Non-pigmented ciliary epithelial cell (primary cell): ENCODE results near the gene TRIM25.

Source experiments
- DNase-seq: peaks from one replicate; pipeline ENCODE4 v3.0.0-alpha.2; 2010; ENCODE audit warnings: low read depth

TRIM25 gene

DNA sequence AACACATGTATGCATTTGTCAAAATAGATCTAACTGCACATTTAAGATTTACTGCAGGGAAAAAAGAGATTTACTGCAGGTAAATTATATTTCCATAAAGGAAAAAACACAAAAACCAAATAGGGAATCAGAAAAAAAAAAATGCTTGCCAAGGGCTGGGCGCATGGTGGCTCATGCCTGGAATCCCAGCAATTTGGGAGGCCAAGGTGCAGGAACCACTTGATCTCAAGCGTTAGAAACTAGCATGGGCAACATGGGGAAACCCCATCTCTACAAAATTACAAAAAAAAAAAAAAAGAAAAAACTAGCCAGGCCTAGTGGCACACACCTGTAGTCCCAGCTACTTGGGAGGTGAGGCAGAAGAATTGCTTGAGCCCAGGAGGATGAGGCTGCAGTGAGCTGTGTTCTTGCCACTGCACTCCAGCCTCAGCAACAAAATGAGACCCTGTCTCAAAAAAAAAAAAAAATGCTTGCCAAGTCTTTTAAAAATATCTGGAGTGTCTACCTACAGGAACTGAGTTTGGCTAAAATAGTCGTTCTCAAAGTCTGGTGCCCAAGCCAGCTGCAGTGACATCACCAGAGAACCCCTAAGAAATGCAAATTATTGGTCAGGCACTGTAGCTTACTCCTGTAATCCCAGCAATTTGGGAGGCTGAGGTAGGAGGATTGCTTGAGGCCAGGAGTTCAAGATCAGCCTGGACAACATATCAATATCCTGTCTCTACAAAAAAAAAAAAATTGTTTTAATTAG, 17.5 kb downstream of the TRIM25 start:
- DNase-seq: no peak

DNA sequence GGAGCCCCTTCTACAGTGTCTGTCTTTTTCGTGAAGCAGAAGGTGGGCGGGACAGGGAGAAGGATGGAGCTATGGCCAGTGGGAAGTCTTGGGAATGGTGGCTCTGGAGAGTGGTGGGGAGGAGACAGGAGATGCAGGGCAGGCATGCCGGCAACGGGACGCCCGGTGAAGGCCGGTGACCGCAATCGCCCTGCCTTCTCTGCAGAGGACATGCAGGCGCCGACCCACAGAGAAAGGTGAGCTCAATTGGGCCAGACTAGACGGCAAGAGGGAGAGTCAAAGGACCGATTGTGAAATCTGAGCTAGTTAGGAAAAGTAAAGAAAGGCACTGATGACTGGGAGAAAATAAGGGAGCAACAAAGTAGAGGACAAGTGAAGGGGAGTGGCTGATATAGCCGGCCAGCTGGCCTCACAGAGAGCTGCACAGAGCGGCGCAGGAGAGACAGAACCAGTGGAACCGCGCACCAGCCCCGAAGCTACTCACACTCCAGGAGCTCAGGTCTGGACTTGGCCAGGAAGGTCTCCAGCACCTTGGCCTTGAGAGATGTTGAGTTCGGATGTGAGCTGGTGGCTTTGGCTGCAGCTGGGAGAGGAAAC, 18.9 kb downstream of the TRIM25 start:
- DNase-seq: no peak

DNA sequence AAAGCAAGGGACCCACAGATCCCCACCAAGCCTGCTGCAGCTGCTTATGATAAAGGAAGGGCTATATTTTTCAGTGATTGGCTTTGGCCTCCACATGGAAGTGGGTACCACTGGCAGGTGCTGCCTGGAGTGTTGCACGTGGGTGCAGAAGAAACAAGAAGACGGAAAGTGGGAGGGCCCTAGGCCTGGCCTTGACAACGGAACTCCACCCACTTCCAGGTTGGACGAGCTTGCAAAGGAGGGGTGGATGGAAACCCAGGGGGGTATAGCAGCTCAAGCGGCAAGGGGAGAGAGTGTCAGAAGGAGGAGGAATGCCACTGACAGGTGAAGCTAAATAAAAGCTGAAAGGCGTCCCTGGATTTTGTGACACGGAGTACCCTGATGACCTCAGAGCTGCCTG, 20.3 kb downstream of the TRIM25 start:
- no peak for DNase-seq

DNA sequence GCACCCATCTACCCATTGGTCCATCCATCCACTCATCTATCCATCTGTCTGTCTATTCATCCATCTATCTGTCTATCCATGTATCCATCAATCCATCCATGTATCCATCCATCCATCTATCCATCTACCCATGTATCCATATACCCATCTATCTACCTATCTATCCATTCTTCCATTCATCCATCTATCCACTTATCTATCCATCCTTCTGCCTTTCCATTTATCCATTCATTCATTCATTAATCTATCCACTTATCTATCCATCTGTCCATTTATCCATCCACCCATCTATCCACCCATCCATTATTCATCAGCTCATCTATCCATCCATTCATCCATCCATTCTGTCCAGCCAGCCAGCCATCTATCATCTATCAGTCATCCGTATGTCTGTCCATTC, 21.5 kb downstream of the TRIM25 start:
- DNase-seq: no peak

DNA sequence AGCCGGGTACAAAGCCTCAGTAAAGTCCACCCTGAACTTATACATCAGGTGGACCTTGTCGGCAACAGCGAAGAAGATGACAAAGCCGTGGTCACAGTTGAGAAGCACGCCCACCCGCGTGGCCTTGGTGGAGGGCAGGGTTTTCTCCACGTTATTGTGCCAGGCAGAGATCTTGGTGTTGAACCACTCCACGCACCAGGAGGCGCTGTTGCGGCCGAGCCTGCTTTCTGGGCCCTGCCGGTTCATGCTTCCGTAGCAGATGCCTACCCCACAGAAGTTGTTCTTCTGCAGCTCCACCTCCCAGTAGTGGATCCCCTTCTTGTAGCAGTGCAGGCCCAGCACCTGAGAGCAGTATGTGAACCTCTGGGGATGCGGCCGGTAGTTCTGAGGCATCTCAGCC, 22.1 kb downstream of the TRIM25 start:
- DNase-seq: no peak

DNA sequence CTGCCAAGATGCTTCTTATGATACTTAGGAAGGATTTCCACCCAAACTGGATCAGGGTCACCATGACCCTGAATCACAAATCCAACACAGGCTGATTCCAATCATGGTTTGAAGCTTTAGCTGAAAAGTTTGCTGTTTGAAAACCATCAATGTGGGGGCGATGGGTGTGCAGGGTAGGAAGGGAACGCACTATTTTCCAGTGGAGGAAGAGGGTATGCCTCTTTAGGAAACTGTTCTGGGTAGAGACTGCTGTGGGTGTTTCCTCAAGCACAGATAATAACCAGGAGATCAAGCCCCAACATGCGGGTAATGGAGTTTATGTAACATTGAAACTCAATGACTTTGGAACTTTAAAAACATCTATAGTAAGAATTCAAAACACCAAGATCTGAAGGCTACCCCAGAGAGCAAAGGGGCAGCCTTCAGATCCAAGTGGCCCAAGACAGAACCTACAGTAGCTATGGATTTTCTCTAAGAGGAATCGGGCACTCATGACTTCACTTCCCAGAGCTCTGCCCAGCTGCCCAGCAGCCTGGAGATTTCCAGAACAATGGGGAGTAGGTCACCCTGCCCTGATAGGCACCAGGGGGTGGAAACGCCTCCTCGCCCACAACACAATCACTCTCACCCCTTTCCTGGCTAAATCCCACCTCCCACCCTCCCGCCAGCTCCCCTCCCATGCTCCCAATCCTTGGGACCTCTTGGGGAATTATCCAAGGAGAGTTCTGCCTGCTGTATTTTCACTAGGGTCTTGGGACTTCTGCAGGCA, 22.8 kb downstream of the TRIM25 start:
- DNase-seq: no peak

DNA sequence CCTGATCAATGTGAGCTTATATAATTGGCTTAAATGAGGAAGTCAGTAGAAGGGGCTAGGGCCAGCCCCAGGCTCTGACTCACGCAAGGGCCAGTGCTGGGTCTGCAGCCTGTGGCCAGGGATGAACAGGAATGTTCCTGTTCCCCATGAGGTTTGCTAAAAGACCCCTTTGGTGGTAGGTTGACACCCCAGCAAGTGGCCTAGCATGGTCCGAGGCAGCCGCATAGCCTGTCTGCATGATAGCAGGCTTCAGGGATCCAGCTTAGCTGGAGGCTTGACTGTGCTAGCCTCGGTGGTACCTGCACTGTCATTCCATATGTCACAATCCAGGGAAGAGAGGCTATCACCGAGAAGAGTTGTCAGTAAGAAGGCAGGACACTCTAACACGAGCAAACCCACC, 23.5 kb downstream of the TRIM25 start:
- DNase-seq: no peak

DNA sequence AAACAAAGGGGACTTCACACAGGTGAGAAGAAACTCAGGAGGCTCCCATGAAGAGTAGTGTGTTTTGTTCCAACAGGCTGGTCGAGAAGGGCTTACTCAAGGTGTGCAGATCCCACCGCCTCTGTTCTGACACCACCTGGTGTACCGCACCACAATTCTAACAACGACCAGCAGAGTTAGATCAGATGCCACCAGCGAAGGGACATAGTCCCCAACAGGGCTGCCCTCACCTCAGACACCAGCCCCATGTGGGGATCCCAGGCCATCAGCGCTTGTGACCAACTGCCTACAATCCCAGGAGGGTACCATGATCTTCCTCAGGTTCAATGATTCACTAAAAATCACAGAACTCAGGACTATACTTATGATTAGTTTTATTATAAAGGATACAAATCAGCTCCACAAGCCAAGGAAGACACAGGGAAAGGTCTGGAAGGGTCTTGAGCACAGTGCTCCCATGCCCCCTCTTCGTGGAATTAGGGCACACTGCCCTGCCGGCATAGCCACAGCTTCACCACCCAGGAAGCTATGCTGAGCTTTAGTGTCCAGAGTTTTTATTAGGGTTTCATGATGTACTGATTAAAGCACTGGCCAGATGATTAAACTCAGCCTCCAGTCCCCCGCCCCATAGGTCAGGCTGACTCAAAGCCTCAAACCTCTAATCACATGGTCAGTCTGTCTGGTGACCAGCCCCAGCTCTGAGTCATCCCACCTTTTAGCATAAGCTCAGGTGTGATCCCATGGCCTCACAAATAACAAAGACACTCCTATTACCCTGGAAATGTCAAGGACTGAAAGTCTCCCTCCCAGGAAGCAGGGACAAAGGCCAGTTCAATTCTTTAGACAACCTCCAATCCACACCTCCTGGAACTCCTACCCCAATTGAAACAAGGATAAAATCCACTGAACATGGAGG, 26.0 kb downstream of the TRIM25 start:
- no peak for DNase-seq

DNA sequence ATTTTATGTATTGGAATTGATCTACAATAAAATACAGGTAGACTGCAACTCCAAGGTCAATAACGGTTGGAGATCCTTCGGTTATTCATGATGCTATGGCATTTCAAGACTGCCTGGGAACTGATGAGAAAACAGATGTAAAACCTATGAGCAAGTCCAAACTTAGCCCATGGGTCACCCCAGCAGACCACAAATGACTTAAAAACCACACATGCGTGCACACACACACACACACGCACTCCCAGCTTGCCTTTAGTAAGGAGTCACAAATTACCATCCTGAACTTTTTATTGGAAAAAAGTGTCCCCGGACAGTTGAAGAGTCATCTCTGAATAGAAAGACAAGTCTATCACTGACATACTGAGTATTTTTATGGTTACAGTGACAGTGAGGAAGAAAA, 26.7 kb downstream of the TRIM25 start:
- DNase-seq: no peak

DNA sequence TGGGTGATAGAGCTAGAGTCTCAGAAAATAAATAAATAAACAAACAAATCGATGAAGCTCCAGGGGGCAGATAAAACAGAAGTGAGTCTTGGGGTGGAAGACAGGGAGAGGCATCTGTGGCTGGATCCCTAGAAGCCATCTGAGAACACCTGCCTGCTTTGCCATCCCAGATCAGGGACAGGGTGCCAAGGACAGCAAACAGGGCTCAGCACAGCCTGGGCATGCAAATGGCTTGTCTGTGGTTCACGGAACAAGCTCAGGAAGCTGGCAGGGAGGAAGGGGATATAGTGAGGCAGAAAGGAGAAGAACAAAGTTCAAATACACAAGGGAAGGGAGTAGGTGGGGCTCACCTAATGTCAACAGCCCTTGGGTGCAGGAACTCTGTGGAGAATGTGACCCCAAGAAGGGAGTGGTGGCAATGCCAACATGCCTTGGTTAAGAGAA, 27.5 kb downstream of the TRIM25 start:
- no peak for DNase-seq

DNA sequence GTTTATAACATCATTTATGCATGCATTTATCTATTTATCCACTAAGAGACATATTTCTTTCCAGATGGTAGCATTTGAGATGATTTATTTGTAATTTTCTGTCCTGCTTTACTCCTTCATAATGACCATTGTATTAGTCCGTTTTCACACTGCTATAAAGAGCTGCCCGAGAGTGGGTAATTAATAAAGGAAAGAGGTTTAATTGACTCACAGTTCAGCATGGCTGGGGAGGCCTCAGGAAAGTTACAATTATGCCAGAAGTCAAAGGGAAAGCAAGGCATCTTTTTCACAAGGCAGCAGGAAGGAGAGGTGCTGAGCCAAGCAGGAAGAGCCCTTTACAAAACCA, 28.6 kb downstream of the TRIM25 start:
- no peak for DNase-seq

DNA sequence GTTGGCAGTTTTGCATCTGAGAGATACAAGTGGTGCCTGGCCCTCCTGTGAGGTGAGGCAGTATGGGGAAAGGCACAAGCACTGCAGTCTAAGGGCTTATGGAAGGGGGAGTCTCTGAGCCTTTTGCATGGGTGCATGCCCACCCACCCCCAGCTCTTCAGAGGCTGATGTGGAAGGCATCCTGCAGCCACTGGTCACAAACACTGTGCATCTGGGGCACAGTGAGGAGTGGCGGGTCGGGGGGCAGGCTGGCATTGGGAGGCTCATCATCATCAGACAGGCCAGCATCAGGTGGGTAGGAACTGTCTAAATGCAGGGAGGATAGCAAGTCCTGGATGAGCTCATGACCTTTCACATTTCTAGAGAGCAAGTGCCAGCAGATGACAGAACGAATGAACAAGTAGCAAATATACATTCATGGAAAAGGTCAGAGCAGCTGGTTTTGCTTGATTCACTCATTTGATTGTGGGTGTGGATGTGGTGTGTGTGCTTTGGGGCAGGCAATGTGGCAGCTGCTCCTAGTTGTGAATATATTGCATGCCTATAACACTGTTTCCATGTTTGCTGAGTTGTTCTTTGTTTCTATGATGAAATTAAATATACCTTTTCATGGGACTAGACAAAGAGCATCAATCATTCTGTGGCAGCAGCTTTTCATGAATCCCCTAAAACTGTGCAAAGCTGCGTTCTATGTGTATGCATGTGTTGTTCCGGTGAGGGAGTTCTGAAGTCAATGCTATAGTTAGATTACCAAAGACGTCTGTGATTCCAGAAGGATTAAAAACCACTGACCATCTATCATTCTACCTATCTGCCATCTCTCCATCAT, 29.2 kb downstream of the TRIM25 start:
- no peak for DNase-seq

DNA sequence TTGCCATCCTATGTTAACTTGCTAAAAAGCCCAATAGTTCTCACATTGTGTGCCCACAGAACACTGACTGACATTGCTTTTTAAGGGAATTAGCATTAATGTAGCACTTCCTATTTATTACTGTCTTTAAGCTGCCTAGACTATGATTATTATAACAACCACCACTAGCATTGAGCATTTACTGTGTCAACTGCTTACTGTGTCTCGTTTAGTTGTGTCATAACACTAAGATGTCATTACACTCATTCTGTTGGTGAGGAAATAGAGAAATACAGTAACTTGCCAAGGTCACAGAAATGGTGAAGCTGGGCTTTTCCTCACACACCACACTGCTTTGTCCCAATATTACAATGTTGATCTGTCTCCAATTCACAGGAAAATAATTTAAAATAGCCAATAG, 30.2 kb downstream of the TRIM25 start:
- no peak for DNase-seq

DNA sequence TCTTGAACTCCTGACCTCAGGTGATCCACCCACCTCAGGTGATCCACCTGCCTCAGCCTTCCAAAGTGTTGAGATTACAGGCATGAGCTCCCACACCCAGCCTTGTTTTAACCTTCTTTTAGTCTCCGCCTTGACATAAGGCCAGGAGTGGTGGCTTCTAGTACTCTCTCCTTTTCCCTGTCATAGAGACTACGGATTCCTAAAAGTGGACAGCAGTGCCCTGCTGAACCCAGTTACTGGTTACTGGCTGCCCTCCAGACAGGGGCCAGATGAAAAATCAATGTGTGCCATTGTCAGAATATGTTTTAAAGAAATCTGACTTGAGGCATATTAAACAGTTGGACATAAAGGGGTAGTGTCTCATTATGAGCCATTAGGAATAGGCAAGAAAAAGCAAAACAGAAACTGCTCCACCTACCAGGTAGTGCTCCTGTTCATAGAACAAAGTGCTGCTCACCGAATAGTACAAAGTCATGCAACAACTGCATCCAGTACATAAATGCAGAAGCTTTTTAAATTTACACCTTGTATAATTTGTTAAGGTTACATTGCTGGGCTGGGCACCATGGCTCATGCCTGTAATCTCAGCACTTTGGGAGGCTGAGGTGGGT, 32.1 kb downstream of the TRIM25 start:
- DNase-seq: no peak

DNA sequence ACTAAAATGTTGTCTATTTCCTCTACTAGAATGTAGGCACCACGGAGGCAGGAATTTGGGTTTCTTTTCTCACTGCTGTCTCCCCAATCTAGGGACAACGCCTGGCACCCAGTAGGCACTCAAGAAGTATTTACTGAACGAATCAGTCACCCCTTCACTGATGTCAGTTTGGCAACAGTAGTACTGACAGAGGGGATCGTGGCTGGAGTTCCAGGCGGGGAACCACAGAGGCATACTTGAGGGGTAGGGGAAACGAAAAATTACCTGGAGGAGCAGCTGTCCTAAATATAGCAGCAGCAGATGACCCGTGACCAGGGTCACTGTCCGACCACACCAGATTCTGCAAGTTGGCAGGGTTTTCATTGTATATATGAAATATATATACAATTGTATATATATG, 33.3 kb downstream of the TRIM25 start:
- no peak for DNase-seq

DNA sequence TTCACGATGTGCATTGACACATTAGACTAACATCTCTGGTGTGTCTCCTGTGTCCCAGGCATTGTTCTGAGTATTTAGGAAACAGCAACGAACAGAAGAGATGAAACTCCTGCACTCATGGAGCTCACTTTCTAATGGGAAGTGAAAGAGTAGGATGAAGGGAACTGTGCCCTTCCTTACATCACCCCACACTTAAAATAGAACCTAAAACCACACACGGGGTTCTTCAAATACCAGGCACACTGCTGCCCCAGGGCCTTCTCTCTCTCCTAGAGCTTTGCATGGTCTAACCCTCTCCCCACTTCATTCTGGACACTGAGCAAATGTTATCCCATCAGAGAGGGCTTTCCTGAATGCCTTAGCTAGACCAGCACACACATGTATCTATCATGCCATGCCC, 33.7 kb downstream of the TRIM25 start:
- DNase-seq: no peak

DNA sequence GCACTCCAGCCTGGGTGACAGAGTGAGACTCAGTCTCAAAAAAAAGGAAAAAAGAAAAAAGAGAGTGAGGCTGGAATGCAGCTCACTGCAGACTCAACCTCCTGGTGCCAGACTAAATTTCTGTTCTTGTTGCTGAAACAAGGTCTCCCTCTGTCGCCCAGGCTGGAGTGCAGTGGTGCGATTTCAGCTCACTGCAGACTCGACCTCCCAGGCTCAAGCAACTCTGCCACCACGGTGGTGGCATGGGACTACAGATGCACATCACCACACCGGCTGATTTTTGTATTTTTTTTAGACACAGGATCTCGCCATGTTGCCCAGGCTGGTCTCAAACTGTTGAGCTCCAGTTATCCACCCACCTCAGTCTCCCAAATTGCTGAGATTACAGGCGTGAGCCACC, 34.6 kb downstream of the TRIM25 start:
- no peak for DNase-seq

DNA sequence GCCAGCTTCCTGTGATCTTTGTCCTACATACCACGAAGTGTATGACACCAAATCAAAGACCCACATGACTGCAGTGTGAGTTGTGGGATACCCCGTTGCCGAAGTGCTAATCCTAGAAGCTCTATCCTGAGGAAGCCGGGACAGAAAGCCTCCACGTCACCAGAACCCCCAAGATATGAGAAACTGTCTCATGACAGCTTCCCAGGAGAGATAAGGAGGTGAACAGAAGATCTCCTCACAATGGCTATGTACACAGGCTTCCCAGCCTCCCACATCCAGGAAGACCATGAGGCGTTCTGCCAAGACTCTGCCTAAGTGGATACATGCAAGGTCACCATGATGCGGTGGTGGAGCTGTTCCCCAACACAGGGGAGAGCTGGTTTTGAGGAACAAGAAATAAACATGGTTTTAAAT, 37.1 kb downstream of the TRIM25 start:
- no peak for DNase-seq

DNA sequence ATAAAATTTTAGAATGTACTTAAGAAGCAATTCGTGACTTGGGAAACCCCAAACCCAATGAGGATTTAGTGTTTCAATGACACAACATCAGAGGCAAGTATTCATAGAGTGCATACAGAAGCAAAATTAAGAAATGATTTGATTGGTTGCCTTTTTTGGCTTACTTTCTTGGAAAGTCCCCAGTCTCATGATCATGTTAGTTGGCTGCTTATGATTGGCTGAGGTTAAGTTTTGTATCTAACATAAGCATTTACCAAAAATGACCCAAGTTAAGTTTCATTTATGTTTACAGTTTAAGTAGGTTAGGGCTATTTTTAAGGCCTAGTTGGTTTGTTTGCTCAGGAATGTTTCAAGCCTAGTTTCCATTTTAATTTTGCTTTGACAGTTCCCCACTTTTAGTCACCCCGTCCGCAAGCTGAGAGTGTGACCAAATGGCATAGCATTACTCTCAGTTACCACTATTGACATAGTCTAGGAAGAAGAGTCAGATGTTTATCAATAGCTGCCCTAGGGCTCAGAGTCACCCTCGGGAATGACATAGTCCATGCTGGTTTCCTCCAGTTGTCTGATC, 43.7 kb downstream of the TRIM25 start:
- DNase-seq: no peak

DNA sequence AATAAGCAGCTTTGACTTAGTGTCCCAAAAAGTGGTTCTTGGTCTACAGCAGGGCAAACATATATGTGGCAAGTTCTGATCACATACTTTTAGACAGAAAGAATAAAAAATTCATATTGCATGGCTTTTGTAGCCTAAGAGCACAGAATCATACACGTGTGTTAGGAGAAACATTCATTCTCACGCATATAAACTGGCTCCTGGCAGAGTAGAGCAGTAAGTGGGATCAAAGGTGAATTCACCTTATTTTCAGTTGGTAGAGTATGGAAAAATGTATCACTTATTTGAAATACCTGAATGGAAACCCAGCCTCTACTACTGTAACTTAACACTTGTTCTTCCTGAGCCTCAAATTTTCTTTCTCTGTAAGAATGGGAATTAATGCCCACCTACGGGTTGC, 45.1 kb downstream of the TRIM25 start:
- DNase-seq: no peak

DNA sequence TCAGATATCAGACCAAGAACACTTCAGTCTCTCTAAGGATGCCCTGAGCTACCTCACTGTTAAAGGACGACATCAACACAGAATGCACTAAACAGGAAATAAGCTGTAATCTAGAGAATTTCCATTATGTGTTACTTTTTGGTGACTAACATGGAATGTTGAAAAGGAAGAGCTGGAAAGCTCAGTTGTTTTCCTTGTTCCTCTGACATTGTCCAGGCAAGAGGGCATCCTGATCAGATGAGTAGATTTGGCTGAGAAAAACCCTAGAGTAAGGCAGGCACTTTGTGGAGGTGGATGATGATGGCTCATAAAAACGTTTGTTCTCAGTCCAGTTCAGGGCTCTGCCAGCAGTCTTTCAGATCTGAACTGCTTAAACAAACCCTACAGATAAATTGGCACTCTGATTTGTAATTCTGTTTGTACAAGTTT, 45.9 kb downstream of the TRIM25 start:
- no peak for DNase-seq
